ENCODE data around the gene KLHL36. TPM values are rescaled to one million over a fixed set of nuclear protein-coding genes. Genes with fewer than 3 reads are reported as not detected.

The KLHL36 gene
- total RNA-seq (2022), result 90.4 and 93.6 TPM in 2 replicates
- Bru-seq, nascent RNA, result percentile 82 among the genes with signal in this experiment
- percentile 89 among the genes with signal in this experiment for BruChase-seq, experiment 1, labeled RNA remaining after a 6-hour chase
- percentile 82 among the genes with signal in this experiment for BruChase-seq, experiment 2, labeled RNA remaining after a 2-hour chase
- long read RNA-seq, full-length matches to known transcripts, result 8 of 43 reads
- long read RNA-seq, partial matches to known transcripts, result 5 of 43 reads
- long read RNA-seq, other reads (novel, unspliced or antisense), result 30 of 43 reads

DNA sequence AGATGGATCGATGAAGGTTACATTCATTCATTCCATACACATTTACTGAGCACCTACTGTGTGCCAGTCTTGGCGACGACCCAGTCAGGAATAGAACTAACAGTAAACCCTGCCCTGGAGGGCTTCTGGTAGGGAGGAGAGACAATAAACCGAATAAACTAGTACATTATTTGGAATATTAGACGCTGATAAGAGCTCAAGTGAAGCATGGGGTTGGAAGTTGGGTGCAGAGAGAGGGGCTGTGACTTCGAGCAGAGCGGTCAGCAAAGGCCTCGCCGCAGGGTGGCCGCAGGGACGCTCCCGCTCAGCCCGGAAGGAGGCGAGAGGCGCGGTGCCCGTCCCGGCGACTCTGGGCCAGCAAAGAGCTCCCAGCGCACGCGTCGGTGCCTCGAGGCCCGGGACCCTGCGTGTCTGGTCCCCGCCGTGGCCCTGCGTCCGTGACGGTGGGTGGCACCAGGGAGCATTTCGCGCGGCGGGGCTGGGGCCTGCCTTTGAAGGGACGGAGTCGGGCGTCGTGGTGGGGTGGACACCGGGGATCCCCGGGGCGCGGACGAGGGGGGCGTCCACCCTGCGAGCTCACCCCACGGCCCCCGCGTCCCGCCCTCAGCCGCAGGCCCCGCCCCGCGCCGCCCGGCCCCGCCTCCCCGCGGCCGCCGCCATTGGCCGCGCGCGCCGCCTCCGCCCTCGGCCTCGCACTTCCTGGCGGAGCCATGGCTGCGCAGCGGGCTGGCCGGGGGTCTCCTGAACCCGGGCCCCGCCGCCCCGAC lies at the start of gene KLHL36:
TSS of gene KLHL36 (plus strand) at position 684 of the 767 bp plus-strand sequence. CDS start 2,357 bp downstream, outside the sequence.
- TF ChIP-seq, protein P1, sequence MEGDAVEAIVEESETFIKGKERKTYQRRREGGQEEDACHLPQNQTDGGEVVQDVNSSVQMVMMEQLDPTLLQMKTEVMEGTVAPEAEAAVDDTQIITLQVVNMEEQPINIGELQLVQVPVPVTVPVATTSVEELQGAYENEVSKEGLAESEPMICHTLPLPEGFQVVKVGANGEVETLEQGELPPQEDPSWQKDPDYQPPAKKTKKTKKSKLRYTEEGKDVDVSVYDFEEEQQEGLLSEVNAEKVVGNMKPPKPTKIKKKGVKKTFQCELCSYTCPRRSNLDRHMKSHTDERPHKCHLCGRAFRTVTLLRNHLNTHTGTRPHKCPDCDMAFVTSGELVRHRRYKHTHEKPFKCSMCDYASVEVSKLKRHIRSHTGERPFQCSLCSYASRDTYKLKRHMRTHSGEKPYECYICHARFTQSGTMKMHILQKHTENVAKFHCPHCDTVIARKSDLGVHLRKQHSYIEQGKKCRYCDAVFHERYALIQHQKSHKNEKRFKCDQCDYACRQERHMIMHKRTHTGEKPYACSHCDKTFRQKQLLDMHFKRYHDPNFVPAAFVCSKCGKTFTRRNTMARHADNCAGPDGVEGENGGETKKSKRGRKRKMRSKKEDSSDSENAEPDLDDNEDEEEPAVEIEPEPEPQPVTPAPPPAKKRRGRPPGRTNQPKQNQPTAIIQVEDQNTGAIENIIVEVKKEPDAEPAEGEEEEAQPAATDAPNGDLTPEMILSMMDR (IDR thresholded peaks at IDR 0.05; ENCODE audit: unreplicated experiment), result no peak
- peak; percentile 79 for DNase-seq
- peaks cover 58% of the 10 kb centered on the region for H3K36me3 Mint-ChIP-seq (ENCODE audit: insufficient read depth, unreplicated experiment)
- CTCF ChIA-PET, result interaction anchor here (1.2 to 1.3 kb wide), 2 partner anchors 78 to 90 kb away, joined by 3 to 5 read pairs; no protein-coding TSS in a partner anchor
- peak within 1 kb of the TSS; percentile 87 for H3K4me3 Mint-ChIP-seq (ENCODE audit: low read depth, unreplicated experiment)
- peak within 1 kb of the TSS; percentile 94 for H3K27ac Mint-ChIP-seq (ENCODE audit: unreplicated experiment)
- no peaks in the 10 kb centered on the region for H3K9me3 Mint-ChIP-seq (ENCODE audit: low read depth, unreplicated experiment)
- no TSS peak for BruUV-seq (replicated peaks)
- peaks cover 28% of the 10 kb centered on the region for H3K27me3 Mint-ChIP-seq (ENCODE audit: unreplicated experiment)
- peaks cover 30% of the 10 kb centered on the region for H3K4me1 Mint-ChIP-seq (ENCODE audit: low read depth, unreplicated experiment)
- intact Hi-C loops (cut with micrococcal nuclease; ENCODE audit: unreplicated experiment), result no loop called here

DNA sequence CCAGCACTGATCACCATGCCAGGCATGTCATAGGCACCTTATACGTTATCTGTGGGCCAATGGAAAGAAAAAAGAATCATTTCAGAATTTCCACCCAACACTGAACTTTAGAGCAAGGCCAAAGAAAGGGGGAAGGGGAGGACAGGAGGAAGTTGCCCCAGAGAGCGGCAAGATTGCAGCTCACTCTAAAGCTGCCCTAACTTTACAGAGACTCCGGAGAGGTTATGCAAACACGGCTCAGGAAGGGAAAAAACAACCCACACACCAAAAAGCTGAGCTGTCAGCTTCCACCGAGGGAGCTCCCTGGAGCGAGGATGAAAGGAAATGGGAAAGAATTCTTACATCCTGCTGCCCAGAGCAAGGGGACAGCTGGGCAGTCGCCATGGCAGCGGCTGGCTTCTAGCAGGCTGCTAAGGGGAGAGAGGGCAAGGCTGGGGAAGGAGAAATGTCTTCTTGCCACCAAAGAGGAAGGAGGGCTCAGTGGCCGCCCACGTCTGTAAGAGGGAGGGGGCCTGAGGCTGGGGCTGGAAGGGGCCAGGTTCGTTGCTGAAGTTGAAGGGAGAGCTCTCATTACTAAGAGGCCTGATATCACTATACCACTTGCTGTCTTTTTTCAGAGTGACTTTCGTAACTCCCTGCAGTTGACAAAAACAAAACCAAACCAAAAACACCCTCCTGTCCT lies 48.6 kb upstream of the KLHL36 start:
- Mint-ChIP-seq H3K4me1 (ENCODE audit: low read depth, unreplicated experiment) (peaks cover 62% of the 10 kb centered on the region), H3K4me3 (ENCODE audit: low read depth, unreplicated experiment) (peak overlapping the region; percentile 20), H3K36me3 (ENCODE audit: insufficient read depth, unreplicated experiment) (peaks cover 47% of the 10 kb centered on the region), H3K9me3 (ENCODE audit: low read depth, unreplicated experiment) (no peaks in the 10 kb centered on the region), H3K27ac (ENCODE audit: unreplicated experiment) (peak overlapping the region; percentile 45), H3K27me3 (ENCODE audit: unreplicated experiment) (no peaks in the 10 kb centered on the region)
- TF ChIP-seq, protein P1 (IDR thresholded peaks at IDR 0.05; ENCODE audit: unreplicated experiment), result no peak
- no peak for DNase-seq
- intact Hi-C loops (cut with micrococcal nuclease; ENCODE audit: unreplicated experiment), result loop anchor here (2.0 kb wide), 1 partner anchor 17 kb away; no protein-coding TSS in a partner anchor
- no TSS peak for BruUV-seq (replicated peaks)
- CTCF ChIA-PET, result interaction anchor here (0.8 to 1.4 kb wide), 4 partner anchors 13 to 91 kb away, joined by 3 read pairs; no protein-coding TSS in a partner anchor

DNA sequence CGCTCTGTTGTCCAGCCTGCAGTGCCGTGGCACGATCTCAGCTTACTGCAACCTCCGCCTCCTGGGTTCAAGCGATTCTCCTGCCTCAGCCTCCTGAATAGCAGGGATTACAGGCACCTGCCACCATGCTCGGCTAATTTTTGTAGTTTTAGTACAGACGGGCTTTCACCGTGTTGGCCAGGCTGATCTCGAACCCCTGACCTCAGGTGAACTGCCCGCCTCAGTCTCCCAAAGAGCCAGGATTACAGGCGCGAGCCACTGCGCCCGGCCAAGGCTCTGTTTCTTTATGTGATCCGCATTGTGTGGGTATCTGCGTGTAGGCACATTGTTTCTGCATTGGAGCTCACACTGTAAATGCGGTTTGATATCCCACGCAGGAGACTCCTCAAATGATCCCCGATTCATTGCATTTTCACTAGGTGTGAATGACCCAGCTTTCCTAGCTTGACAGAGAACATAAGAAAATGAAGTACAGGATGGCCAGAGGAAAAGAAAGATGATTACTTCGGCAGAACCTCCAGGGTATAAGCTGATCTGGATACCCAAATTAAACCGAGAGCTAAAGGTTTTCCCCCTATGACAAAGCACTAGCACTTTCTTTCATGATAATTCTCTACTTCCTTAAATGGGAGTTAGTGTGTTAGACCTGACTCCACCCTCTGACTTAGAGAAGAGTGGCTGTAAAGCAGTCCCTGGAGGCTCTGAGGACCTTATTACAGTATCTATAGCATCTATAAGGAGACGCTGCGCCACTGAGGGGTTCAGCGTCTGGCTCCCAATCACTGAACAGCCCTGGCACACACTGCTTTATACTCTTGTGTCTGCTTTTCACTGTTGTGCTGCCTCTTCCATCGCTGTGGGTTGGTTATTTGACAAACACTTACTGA lies 47.7 kb upstream of the KLHL36 start:
- H3K27ac Mint-ChIP-seq (ENCODE audit: unreplicated experiment), result peak overlapping the region; percentile 45
- no peak overlapping the region for H3K4me3 Mint-ChIP-seq (ENCODE audit: low read depth, unreplicated experiment)
- DNase-seq, result no peak
- BruUV-seq (replicated peaks), result no TSS peak
- peaks cover 46% of the 10 kb centered on the region for H3K36me3 Mint-ChIP-seq (ENCODE audit: insufficient read depth, unreplicated experiment)
- CTCF ChIA-PET, result interaction anchor here (0.6 to 2.4 kb wide), 7 partner anchors 8 to 90 kb away, joined by 3 to 10 read pairs (median 3); no protein-coding TSS in a partner anchor
- no peaks in the 10 kb centered on the region for H3K9me3 Mint-ChIP-seq (ENCODE audit: low read depth, unreplicated experiment)
- intact Hi-C loops (cut with micrococcal nuclease; ENCODE audit: unreplicated experiment), result loop anchor here (2.0 kb wide), 1 partner anchor 16 kb away; no protein-coding TSS in a partner anchor
- H3K27me3 Mint-ChIP-seq (ENCODE audit: unreplicated experiment), result no peaks in the 10 kb centered on the region
- peaks cover 63% of the 10 kb centered on the region for H3K4me1 Mint-ChIP-seq (ENCODE audit: low read depth, unreplicated experiment)
- TF ChIP-seq, protein P1 (IDR thresholded peaks at IDR 0.05; ENCODE audit: unreplicated experiment), result no peak

All from Calu3 (cell line).